Forelimb muscle (tissue), 1 donor: ENCODE measurements around the gene UVRAG. TPM values are rescaled to one million over a fixed set of nuclear protein-coding genes. Genes with fewer than 3 reads are reported as not detected.
A peak's percentile ranks its signal among the peaks of the same experiment; 100 is the strongest.

Experiments used
- DNase-seq: peaks from one replicate; pipeline ENCODE4 v3.0.0-alpha.2; 2013; ENCODE audit warnings: low read depth
- polyA plus RNA-seq: library from polyadenylated mRNA; unstranded; fragments of 120-200 nt; gene quantifications from one replicate; pipeline ENCODE4 v1.2.1, GENCODE V29; 2013; ENCODE audit not compliant: insufficient read length

The UVRAG gene
- 8.1 TPM for polyA plus RNA-seq

- DNase-seq = peak; percentile 96
Observed at GRCh38 chr11:75814677-75815344, at the start of gene UVRAG. UVRAG (plus strand) TSS chr11:75815210; CDS start chr11:75815408, 198 bp downstream.

- DNase-seq = no peak
Observed at GRCh38 chr11:75766443-75767227, 48.4 kb upstream of the UVRAG start.

GRCh38 chr11:75767228-75767572 is 47.8 kb upstream of the UVRAG start:
- DNase-seq = no peak

- DNase-seq = no peak
Observed at GRCh38 chr11:75767793-75768111, 47.3 kb upstream of the UVRAG start.

GRCh38 chr11:75768112-75768908 is 46.7 kb upstream of the UVRAG start, which contains the start of gene DGAT2:
DGAT2 (plus strand) TSS chr11:75768778; CDS start chr11:75768992, 214 bp downstream.
- DNase-seq = no peak

GRCh38 chr11:75768909-75769771 is 45.9 kb upstream of the UVRAG start:
- no peak for DNase-seq

GRCh38 chr11:75770102-75770501 is 44.9 kb upstream of the UVRAG start:
- DNase-seq = no peak

GRCh38 chr11:75771646-75772410 is 43.2 kb upstream of the UVRAG start:
- no peak for DNase-seq

GRCh38 chr11:75773595-75774353 is 41.2 kb upstream of the UVRAG start:
- no peak for DNase-seq

GRCh38 chr11:75775056-75775455 is 40.0 kb upstream of the UVRAG start:
- DNase-seq = no peak

GRCh38 chr11:75776546-75776945 is 38.5 kb upstream of the UVRAG start:
- no peak for DNase-seq

GRCh38 chr11:75777461-75778110 is 37.4 kb upstream of the UVRAG start:
- DNase-seq = no peak

GRCh38 chr11:75778962-75779361 is 36.0 kb upstream of the UVRAG start:
- DNase-seq = no peak

- no peak for DNase-seq
Observed at GRCh38 chr11:75779960-75780359, 35.0 kb upstream of the UVRAG start.

GRCh38 chr11:75780888-75781287 is 34.1 kb upstream of the UVRAG start:
- DNase-seq = no peak

GRCh38 chr11:75781296-75781695 is 33.7 kb upstream of the UVRAG start:
- DNase-seq = no peak

- no peak for DNase-seq
Observed at GRCh38 chr11:75781831-75782230, 33.2 kb upstream of the UVRAG start.

- DNase-seq = no peak
Observed at GRCh38 chr11:75782540-75783263, 32.3 kb upstream of the UVRAG start.
